GM21381 (cell line): ENCODE data around the gene MIPEP.
A peak's percentile ranks its signal among the peaks of the same experiment; 100 is the strongest.
"Not testable (repeated sequence)": the region's sequence is repeated elsewhere in the genome, so short reads cannot be mapped to it uniquely, and the experiment has no call there.

Experiments
- ATAC-seq: cut with Tn5 transposase; IDR thresholded peaks from one replicate; pipeline ENCODE4 v1.9.1; 2021; ENCODE audit warnings: mild to moderate bottlenecking, moderate library complexity; ENCODE audit not compliant: unreplicated experiment

The MIPEP gene

GRCh38 chr13:23888658-23889614 lies at the start of gene MIPEP:
Gene MIPEP, minus strand, starts transcription at chr13:23889400. Its CDS starts 80 bp downstream, at chr13:23889320.
- ATAC-seq, result peak; percentile 93

- no peak for ATAC-seq
Observed at GRCh38 chr13:23934520-23934919, 45.3 kb upstream of the MIPEP start.

- no peak for ATAC-seq
Observed at GRCh38 chr13:23928985-23929384, 39.8 kb upstream of the MIPEP start.

- no peak for ATAC-seq
Observed at GRCh38 chr13:23923031-23923430, 33.8 kb upstream of the MIPEP start.

GRCh38 chr13:23922005-23922932 lies 33.1 kb upstream of the MIPEP start:
- ATAC-seq, result no peak

- ATAC-seq, result no peak
Observed at GRCh38 chr13:23921451-23921888, 32.3 kb upstream of the MIPEP start.

- ATAC-seq, result no peak
Observed at GRCh38 chr13:23919006-23919405, 29.8 kb upstream of the MIPEP start.

- no peak for ATAC-seq
Observed at GRCh38 chr13:23918208-23918607, 29.0 kb upstream of the MIPEP start.

- no peak for ATAC-seq
Observed at GRCh38 chr13:23915308-23915707, 26.1 kb upstream of the MIPEP start.

- no peak for ATAC-seq
Observed at GRCh38 chr13:23912469-23912868, 23.3 kb upstream of the MIPEP start.

GRCh38 chr13:23909606-23910005 lies 20.4 kb upstream of the MIPEP start:
- ATAC-seq, result no peak

GRCh38 chr13:23905766-23906165 lies 16.6 kb upstream of the MIPEP start:
- ATAC-seq, result no peak

GRCh38 chr13:23903906-23904280 lies 14.7 kb upstream of the MIPEP start:
- no peak for ATAC-seq

- no peak for ATAC-seq
Observed at GRCh38 chr13:23902975-23903905, 14.0 kb upstream of the MIPEP start.

- ATAC-seq, result no peak
Observed at GRCh38 chr13:23901365-23901764, 12.2 kb upstream of the MIPEP start.

GRCh38 chr13:23899555-23899954 lies 10.4 kb upstream of the MIPEP start:
- ATAC-seq, result no peak

GRCh38 chr13:23898101-23898500 lies 8.9 kb upstream of the MIPEP start:
- no peak for ATAC-seq

- ATAC-seq, result not testable (repeated sequence)
Observed at GRCh38 chr13:23897452-23897919, 8.3 kb upstream of the MIPEP start, which contains the start of gene C1QTNF9B. Gene C1QTNF9B, minus strand, starts transcription at chr13:23897502.

- not testable (repeated sequence) for ATAC-seq
Observed at GRCh38 chr13:23894746-23895145, 5.5 kb upstream of the MIPEP start.

GRCh38 chr13:23893791-23894190 lies 4.6 kb upstream of the MIPEP start:
- ATAC-seq, result not testable (repeated sequence)
